ENCODE measurements around the gene KMT2E. TPM values are rescaled to one million over a fixed set of nuclear protein-coding genes. Genes with fewer than 3 reads are reported as not detected.

The KMT2E gene
- total and polyA plus RNA-seq, 3 donors from 2014 or later, result 21.1 to 133 (median 96.6) TPM

DNA sequence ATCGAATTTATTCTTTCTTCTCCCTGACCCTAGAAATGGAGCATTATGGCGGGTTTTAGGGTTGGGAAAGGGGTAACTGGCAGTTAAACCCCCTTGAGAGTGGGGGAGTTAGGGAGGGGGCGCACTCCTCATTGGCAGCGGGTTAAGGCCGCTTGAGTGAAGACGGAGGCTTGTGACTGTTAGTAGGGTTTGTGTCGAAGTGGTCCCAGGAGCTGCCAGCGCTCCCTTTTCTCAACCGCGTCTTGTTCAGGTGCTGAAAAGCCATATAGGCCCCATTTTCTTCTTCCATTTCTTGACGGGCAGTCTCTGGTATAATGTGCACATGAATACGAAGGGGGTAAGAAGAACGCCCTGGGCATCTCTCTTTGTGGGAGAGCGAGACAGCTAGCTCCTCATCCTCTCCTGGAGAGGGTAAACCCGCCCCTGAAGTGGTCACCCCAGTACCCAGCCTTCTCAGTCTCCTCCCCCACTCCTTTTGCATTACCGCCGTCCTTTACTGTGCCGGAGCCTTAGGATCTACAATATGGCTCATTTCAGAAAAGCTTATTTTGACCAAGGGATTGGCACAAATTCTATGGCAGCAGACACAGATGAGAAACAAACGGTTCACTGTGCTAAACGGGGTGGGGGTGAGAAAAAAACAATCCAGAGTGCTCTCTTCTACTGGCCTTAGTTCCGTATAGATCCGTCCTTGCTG is 836 bp downstream of the KMT2E start:
- H3K4me1 ChIP-seq, result peaks cover 25% of the 10 kb centered on the region
- no peaks in the 10 kb centered on the region for H3K9me3 ChIP-seq
- H3K4me3 ChIP-seq, result peak overlapping the region; percentile 92 to 97
- intact Hi-C loops (cut with DNase I; ENCODE audit: low total_unique reads), result no loop called here
- 0% methylated on average over 17 to 22 of the region's 22 CpGs for WGBS, 2 donors
- no peaks in the 10 kb centered on the region for H3K27me3 ChIP-seq
- DNase-seq, result peak; percentile 75
- H3K27ac ChIP-seq, result peak overlapping the region; percentile 99 to 100
- H3K36me3 ChIP-seq (ENCODE audit: low read depth, missing control alignments), result no peaks in the 10 kb centered on the region
- TF ChIP-seq POLR2A (IDR thresholded peaks at IDR 0.05), result no peak
- TF ChIP-seq, protein P1, sequence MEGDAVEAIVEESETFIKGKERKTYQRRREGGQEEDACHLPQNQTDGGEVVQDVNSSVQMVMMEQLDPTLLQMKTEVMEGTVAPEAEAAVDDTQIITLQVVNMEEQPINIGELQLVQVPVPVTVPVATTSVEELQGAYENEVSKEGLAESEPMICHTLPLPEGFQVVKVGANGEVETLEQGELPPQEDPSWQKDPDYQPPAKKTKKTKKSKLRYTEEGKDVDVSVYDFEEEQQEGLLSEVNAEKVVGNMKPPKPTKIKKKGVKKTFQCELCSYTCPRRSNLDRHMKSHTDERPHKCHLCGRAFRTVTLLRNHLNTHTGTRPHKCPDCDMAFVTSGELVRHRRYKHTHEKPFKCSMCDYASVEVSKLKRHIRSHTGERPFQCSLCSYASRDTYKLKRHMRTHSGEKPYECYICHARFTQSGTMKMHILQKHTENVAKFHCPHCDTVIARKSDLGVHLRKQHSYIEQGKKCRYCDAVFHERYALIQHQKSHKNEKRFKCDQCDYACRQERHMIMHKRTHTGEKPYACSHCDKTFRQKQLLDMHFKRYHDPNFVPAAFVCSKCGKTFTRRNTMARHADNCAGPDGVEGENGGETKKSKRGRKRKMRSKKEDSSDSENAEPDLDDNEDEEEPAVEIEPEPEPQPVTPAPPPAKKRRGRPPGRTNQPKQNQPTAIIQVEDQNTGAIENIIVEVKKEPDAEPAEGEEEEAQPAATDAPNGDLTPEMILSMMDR (IDR thresholded peaks at IDR 0.05), result no peak

DNA sequence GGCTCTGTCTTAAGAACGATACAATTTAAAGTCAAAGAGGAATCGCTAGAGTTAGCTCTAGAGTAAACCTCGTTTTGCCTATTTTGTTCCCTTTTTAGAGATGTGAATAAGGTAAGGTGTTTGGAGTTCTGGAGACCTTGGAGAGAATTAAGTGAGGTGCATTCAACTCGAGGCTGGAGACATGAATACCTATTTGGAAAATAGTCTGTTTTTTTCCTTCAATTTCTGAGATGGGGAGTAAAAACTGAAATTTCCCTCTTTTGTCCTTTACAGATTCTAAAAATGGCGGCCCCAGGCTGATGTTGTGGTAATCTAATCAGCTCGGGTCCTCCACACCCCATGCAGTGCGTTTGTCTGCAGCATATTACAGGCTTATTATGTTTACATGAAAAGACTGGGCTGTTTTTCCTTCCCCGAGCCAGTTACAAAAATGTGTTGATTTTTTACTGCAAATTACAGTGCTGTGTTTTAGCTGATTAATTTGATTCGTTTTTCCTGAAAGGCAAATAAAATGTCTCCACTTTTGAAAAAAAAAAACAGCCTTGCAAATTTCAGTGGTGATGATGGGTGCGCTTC is 1.5 kb downstream of the KMT2E start:
- no peaks in the 10 kb centered on the region for H3K9me3 ChIP-seq
- H3K4me1 ChIP-seq, result peaks cover 20% of the 10 kb centered on the region
- H3K4me3 ChIP-seq, result peak overlapping the region; percentile 92 to 97
- H3K36me3 ChIP-seq (ENCODE audit: low read depth, missing control alignments), result no peaks in the 10 kb centered on the region
- TF ChIP-seq, protein P1 (IDR thresholded peaks at IDR 0.05), result no peak
- no peak for TF ChIP-seq POLR2A (IDR thresholded peaks at IDR 0.05)
- intact Hi-C loops (cut with DNase I; ENCODE audit: low total_unique reads), result no loop called here
- DNase-seq, result peak; percentile 78
- WGBS, 2 donors, result 1% methylated on average over 10 of the region's 10 CpGs
- peak overlapping the region; percentile 99 to 100 for H3K27ac ChIP-seq
- no peaks in the 10 kb centered on the region for H3K27me3 ChIP-seq

DNA sequence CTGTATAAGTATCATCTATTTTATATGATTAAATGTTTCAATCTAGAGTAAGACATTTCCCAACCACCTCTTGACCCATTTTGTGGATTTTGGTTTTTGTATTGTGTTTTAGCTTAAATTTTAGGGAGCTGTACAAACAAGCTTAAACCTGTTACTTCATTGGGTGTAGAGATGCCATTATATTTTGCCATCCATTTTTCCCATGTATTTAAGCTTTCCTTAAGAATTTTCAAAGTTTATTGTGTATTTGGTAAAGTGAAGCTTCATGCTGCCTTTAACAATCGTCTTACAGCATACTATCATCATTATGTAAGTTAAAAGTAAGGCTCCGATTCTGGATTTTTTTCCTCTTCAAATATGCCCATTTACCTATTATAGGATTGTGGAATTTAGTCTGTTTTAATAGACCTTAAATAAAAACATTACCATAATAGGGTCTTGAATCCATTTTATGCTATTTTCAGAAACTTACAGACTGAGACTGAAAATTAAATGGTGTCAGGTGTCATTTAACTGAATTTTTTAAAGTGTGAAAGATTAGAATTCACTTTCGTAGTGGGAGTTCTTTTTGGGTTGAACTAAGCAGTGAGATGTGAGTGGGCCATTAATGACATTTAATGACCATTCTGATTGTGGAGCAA is 2.2 kb downstream of the KMT2E start:
- DNase-seq, result no peak
- Histone ChIP-seq H3K36me3 (ENCODE audit: low read depth, missing control alignments) (no peaks in the 10 kb centered on the region), H3K27me3 (no peaks in the 10 kb centered on the region), H3K4me1 (peaks cover 23% of the 10 kb centered on the region), H3K9me3 (no peaks in the 10 kb centered on the region), H3K27ac (peak overlapping the region; percentile 99 to 100), H3K4me3 (peak overlapping the region in 1 of 2 donors; percentile 97)
- no peak for TF ChIP-seq POLR2A (IDR thresholded peaks at IDR 0.05)
- TF ChIP-seq, protein P1 (IDR thresholded peaks at IDR 0.05), result no peak
- 13% methylated on average over 3 of the region's 3 CpGs for WGBS, 2 donors
- intact Hi-C loops (cut with DNase I; ENCODE audit: low total_unique reads), result no loop called here

DNA sequence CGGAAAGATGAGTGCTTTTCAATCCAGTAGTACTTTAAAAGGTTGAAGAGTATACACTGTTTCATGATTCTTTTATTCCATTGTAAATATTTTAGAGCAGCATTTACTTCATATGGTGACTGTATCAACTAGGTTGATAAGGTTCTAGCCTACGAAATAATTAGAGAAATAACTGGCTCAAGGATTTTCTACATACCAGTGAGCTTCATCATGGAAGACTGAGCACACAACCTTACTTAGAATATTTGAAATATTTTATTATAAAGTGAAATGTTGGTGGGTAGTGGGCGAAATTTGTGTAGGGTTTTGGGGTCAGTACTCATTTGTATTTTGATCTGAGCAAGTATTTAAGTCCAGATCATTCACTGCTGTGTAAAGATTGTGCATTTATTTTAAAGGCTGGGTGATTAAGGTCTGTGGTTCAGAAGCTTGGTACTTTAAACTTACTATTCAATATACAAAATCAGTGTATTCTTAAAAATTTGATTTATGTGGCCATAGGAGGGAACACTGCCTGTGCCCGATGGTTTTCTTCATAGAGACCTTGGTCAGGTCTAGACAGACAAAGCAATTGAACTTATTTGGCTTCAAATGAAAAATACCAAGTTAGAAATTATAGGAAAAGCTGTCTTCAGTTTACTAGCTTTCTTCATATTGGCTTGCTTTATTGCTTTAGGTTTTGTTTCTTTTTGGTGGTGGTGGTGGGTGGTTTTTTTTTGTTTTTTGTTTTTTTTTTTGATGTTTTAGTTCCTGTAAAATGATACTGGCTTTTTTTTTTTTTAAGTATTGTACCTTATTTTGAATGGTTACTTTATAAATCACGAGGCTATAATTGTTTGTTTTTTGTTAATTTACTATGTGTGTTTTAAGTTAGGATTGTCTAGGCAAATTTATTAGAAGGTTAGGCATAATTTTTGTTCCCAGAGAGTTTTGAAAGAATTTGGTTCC is 3.0 kb downstream of the KMT2E start:
- DNase-seq, result no peak
- WGBS, 2 donors, result 13 to 22% methylated on average over 5 of the region's 5 CpGs
- peak overlapping the region in 1 of 2 donors; percentile 97 for H3K4me3 ChIP-seq
- TF ChIP-seq POLR2A (IDR thresholded peaks at IDR 0.05), result no peak
- TF ChIP-seq, protein P1 (IDR thresholded peaks at IDR 0.05), result no peak
- H3K36me3 ChIP-seq (ENCODE audit: low read depth, missing control alignments), result no peaks in the 10 kb centered on the region
- no peaks in the 10 kb centered on the region for H3K9me3 ChIP-seq
- H3K27me3 ChIP-seq, result no peaks in the 10 kb centered on the region
- peak overlapping the region; percentile 99 to 100 for H3K27ac ChIP-seq
- intact Hi-C loops (cut with DNase I; ENCODE audit: low total_unique reads), result no loop called here
- peaks cover 27% of the 10 kb centered on the region for H3K4me1 ChIP-seq

Measured in testis (tissue), 3 donors.